IPS-11a (cell line): ENCODE data around the gene TNFAIP8L3.

Source experiments
- H3K4me3 ChIP-seq: one replicate; pipeline ENCODE4 v1.5.1; 2013; ENCODE audit warnings: low read depth, low read length, control low read depth

TNFAIP8L3 gene

GRCh38 chr15:51117270-51117669, 22.6 kb upstream of the TNFAIP8L3 start:
- H3K4me3 ChIP-seq = no peak overlapping the region

GRCh38 chr15:51114437-51115119, 19.9 kb upstream of the TNFAIP8L3 start:
- H3K4me3 ChIP-seq = no peak overlapping the region

GRCh38 chr15:51112078-51112477, 17.4 kb upstream of the TNFAIP8L3 start:
- H3K4me3 ChIP-seq = no peak overlapping the region

- H3K4me3 ChIP-seq = no peak overlapping the region
Measured at GRCh38 chr15:51111061-51111460, 16.4 kb upstream of the TNFAIP8L3 start.

GRCh38 chr15:51110171-51110570, 15.5 kb upstream of the TNFAIP8L3 start:
- no peak overlapping the region for H3K4me3 ChIP-seq

- no peak overlapping the region for H3K4me3 ChIP-seq
Measured at GRCh38 chr15:51108933-51109550, 14.3 kb upstream of the TNFAIP8L3 start.

- no peak overlapping the region for H3K4me3 ChIP-seq
Measured at GRCh38 chr15:51107612-51108011, 12.9 kb upstream of the TNFAIP8L3 start.

- no peak overlapping the region for H3K4me3 ChIP-seq
Measured at GRCh38 chr15:51106481-51106880, 11.8 kb upstream of the TNFAIP8L3 start.

GRCh38 chr15:51105430-51106016, 10.8 kb upstream of the TNFAIP8L3 start:
- H3K4me3 ChIP-seq = no peak overlapping the region

- no peak overlapping the region for H3K4me3 ChIP-seq
Measured at GRCh38 chr15:51104512-51104911, 9.8 kb upstream of the TNFAIP8L3 start.

- no peak overlapping the region for H3K4me3 ChIP-seq
Measured at GRCh38 chr15:51103330-51103729, 8.6 kb upstream of the TNFAIP8L3 start.

GRCh38 chr15:51100785-51101489, 6.2 kb upstream of the TNFAIP8L3 start:
- H3K4me3 ChIP-seq = no peak overlapping the region

GRCh38 chr15:51099185-51099584, 4.5 kb upstream of the TNFAIP8L3 start:
- H3K4me3 ChIP-seq = no peak overlapping the region

GRCh38 chr15:51098331-51098619, 3.6 kb upstream of the TNFAIP8L3 start:
- no peak overlapping the region for H3K4me3 ChIP-seq

GRCh38 chr15:51097553-51098330, 3.0 kb upstream of the TNFAIP8L3 start:
- no peak overlapping the region for H3K4me3 ChIP-seq

- H3K4me3 ChIP-seq = no peak overlapping the region
Measured at GRCh38 chr15:51096976-51097375, 2.3 kb upstream of the TNFAIP8L3 start.

GRCh38 chr15:51095681-51096331, 1.1 kb upstream of the TNFAIP8L3 start:
- H3K4me3 ChIP-seq = no peak overlapping the region

GRCh38 chr15:51093839-51094605, 684 bp downstream of the TNFAIP8L3 start:
- peak overlapping the region; percentile 29 for H3K4me3 ChIP-seq

GRCh38 chr15:51093488-51093838, 1.2 kb downstream of the TNFAIP8L3 start:
- H3K4me3 ChIP-seq = peak overlapping the region; percentile 29

- H3K4me3 ChIP-seq = no peak overlapping the region
Measured at GRCh38 chr15:51092480-51093040, 2.1 kb downstream of the TNFAIP8L3 start.
